ENCODE results near the gene SDK1.

Gene SDK1

DNA sequence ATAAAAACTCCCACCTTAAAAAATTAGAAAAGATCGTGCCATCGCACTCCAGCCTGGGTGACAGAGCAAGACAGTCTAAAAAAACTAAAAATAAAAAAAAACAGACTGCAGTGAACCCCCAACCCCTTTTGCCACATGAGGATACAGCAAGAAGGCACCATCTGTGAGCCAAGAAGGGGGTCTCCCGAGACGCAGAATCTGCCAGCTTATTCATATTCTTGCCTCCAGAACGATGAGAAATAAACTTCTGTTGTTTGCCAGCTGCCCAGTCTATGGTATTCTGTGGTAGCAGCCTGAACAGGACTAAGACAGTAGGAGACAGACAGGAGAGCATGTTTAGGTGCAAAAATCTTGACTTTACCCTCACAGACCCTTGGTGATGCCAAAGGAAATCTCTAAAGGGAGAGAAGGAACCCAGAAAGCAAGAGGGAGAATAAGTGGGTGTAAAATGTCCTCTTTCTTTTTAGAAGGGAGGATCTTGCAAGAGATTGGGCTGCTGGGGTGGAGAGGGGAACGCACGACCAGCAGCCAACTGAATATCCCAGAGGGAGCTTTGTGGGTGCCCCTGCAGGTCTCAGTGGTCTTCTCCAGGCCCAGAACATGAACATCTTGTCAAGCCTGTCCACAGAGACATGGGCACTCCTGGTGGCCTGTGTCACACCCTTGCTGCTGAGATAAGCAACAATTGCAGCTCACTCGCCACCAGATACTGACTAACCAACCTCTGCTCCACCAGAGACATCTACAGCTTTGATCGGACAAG is 980.4 kb downstream of the SDK1 start:
- no peak overlapping the region for H3K4me3 ChIP-seq (ENCODE audit: low read depth, low read length)
- in situ Hi-C loops (cut with HindIII; ENCODE audit: low sequenced_read_pairs): no loop called here
- DNase-seq (ENCODE audit: low read depth, low spot score): no peak
- TF ChIP-seq, protein P1, sequence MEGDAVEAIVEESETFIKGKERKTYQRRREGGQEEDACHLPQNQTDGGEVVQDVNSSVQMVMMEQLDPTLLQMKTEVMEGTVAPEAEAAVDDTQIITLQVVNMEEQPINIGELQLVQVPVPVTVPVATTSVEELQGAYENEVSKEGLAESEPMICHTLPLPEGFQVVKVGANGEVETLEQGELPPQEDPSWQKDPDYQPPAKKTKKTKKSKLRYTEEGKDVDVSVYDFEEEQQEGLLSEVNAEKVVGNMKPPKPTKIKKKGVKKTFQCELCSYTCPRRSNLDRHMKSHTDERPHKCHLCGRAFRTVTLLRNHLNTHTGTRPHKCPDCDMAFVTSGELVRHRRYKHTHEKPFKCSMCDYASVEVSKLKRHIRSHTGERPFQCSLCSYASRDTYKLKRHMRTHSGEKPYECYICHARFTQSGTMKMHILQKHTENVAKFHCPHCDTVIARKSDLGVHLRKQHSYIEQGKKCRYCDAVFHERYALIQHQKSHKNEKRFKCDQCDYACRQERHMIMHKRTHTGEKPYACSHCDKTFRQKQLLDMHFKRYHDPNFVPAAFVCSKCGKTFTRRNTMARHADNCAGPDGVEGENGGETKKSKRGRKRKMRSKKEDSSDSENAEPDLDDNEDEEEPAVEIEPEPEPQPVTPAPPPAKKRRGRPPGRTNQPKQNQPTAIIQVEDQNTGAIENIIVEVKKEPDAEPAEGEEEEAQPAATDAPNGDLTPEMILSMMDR (IDR thresholded peaks at IDR 0.05; ENCODE audit: low read depth, low read length): no peak

DNA sequence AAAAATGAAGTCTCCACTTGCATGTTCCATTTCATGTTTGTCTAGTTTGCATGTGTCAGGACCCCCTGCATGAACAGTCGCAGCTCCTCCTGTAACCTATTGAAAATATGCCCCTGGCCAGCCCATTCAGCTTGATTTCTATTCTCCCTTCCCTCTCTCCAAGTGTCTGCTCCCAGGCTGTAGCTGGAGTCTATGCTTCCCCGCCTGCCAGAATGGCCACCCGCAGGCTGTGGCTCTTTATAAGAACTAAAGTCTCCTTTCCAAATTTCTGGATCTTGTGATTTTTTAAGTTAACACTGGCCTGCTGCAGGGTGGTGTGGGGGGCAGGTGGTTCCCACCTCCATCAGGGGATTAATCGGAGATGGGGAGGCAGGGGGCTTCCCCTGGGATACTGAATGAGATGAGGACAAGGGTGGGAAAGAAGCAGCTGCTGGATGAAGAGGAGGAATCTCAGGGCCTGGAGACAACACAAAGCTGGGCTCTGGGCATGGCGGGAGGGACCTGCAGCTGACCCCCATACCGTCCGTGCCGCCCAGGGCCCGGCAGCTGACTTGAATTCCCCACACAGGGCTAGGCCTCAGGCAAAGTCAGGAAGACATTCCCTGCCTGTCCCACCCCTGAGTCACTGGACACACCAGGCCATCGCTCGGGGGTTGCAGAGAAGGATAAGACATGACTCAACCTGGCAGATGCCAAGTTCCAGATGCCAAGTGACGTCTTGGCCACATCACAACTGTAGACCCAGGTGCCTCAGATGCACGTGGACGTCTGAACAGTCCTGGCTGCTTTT is 981.6 kb downstream of the SDK1 start:
- TF ChIP-seq, protein P1 (IDR thresholded peaks at IDR 0.05; ENCODE audit: low read depth, low read length): no peak

DNA sequence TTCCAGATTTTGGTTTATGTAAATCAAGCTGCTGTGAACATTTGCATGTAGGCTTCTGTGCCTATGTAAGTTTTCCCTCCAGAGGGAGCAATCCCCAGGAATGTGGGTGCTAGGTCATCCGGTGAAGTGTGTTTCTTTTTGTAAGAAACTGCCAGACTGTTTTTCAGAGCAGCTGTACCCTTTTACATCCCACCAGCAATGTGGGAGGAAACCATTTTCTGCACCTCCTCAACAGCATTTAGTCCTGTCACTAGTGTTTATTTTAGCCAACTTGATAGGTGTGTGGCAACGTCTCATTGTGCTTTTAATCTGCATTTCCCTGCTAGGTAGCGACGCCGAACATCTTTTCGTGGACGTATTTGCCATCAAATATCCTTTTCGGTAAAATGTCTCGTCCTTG is 985.3 kb downstream of the SDK1 start:
- DNase-seq (ENCODE audit: low read depth, low spot score): no peak
- TF ChIP-seq, protein P1 (IDR thresholded peaks at IDR 0.05; ENCODE audit: low read depth, low read length): no peak
- in situ Hi-C loops (cut with HindIII; ENCODE audit: low sequenced_read_pairs): no loop called here
- no peak overlapping the region for H3K4me3 ChIP-seq (ENCODE audit: low read depth, low read length)

More for the DNA sequence above, 981.6 kb downstream of the SDK1 start:
- no peak overlapping the region for H3K4me3 ChIP-seq (ENCODE audit: low read depth, low read length)
- in situ Hi-C loops (cut with HindIII; ENCODE audit: low sequenced_read_pairs): no loop called here
- DNase-seq (ENCODE audit: low read depth, low spot score): peak; percentile 8

DNA sequence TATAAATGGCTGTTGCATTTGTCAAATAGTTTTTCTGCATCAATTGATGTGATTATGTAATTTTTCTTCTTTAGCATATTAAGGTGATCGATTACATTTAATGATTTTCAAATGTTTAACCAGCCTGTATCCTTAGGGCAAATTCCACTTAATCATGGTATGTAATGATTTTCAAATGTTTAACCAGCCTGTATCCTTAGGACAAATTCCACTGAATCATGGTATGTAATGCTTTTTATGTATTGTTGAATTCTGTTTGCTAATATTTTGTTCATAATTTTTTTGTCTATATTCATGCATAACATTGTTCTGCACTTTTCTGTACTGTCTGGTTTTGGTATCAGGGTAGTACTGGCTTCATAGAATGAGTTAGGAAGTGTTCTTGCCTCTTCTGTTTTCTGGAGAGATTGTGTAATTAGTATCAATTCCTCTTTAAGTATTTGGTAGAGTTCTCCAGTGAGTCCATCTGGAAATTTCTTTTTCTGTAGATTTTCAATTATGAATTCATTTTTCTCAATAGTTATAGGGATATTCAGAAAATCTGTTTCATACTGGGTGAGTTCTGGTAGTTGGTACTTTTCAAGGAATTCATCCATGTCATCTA is 987.8 kb downstream of the SDK1 start:
- in situ Hi-C loops (cut with HindIII; ENCODE audit: low sequenced_read_pairs): no loop called here
- H3K4me3 ChIP-seq (ENCODE audit: low read depth, low read length): no peak overlapping the region
- TF ChIP-seq, protein P1 (IDR thresholded peaks at IDR 0.05; ENCODE audit: low read depth, low read length): no peak
- no peak for DNase-seq (ENCODE audit: low read depth, low spot score)

DNA sequence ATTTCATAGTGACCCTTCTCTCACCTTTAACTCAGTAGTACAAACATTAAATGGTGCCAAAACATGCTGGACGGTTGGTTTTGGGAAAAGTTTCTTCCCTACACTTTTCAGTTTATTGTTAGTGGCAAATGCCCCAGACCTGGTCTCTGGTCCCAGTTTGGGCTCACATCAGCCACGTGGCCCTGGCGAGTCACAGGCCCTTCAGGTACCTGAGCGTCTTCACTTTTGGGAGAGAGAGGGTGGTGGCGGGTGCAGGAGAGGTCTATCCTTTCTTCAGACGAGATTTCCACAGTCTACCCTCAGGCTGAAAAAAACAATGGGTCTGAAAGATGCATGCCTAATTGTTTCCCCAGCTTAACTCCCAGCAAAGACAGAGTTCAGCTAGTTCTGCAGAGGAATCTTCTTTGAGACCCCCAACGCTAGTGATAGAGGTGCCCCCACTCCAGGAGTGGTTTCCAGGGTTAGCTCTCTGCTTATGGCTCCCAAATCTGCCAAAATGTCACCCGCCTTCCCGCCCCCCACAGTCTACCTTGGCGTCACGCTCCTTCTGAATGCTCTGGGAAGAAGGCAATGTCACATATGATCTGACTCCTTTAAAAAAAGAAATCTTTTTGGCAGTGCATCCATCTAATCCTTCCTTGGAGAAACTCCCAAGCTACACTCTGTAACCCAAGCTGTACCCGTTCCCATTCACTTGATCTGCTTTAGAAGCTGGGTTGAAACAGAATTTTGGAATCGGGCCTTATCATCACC is 996.3 kb downstream of the SDK1 start:
- DNase-seq (ENCODE audit: low read depth, low spot score): no peak
- in situ Hi-C loops (cut with HindIII; ENCODE audit: low sequenced_read_pairs): no loop called here
- TF ChIP-seq, protein P1 (IDR thresholded peaks at IDR 0.05; ENCODE audit: low read depth, low read length): no peak
- no peak overlapping the region for H3K4me3 ChIP-seq (ENCODE audit: low read depth, low read length)

DNA sequence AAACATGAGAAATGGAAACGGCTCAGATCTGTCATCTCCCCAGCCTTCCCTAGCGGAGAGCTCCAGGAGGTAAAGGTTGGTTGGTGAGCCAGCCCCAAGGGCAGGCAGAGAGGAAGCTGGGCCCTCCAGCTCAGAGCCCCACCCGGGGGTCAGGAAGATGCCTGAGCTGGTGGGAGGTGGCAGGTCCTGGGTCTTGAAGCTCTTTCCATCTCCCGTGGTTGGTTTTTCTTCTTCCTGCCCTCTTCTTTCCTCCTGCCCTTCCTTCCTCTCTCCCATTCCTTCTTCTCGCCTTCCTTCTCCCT is 996.8 kb downstream of the SDK1 start:
- H3K4me3 ChIP-seq (ENCODE audit: low read depth, low read length): no peak overlapping the region
- DNase-seq (ENCODE audit: low read depth, low spot score): no peak
- in situ Hi-C loops (cut with HindIII; ENCODE audit: low sequenced_read_pairs): no loop called here
- TF ChIP-seq, protein P1 (IDR thresholded peaks at IDR 0.05; ENCODE audit: low read depth, low read length): no peak

Measured in astrocyte of the spinal cord (primary cell).